Liver (tissue), 9 donors: ENCODE results near the gene OPRL1. TPM values are rescaled to one million over a fixed set of nuclear protein-coding genes. Genes with fewer than 3 reads are reported as not detected.

Source experiments
- DNase-seq: peaks from one replicate; pipeline ENCODE4 v3.0.0-alpha.2; 2017; ENCODE audit warnings: low spot score
- H3K27ac ChIP-seq, 2 donors: one replicate each; pipeline ENCODE4 v1.7.0; 2013; ENCODE audit warnings: inconsistent platforms in 2 of 2, low read length in 2 of 2, control low read depth in 1 of 2, low read depth in 1 of 2, mild to moderate bottlenecking in 1 of 2
- H3K27me3 ChIP-seq, 4 donors: one replicate each; pipeline versions ENCODE4 v1.6.1 to v1.7.0; 2013; ENCODE audit warnings: low read length in 3 of 4, inconsistent platforms in 1 of 4, mild to moderate bottlenecking in 1 of 4, moderate library complexity in 1 of 4; ENCODE audit not compliant: control insufficient read depth in 4 of 4, insufficient read depth in 4 of 4
- H3K36me3 ChIP-seq, 4 donors: one replicate each; pipeline versions ENCODE4 v1.6.1 to v1.7.0; 2013; ENCODE audit warnings: low read length in 3 of 4, mild to moderate bottlenecking in 3 of 4, low read depth in 1 of 4, moderate library complexity in 1 of 4; ENCODE audit not compliant: control insufficient read depth in 4 of 4, insufficient read depth in 3 of 4
- H3K4me1 ChIP-seq, 4 donors: one replicate each; pipeline versions ENCODE4 v1.6.1 to v1.7.0; 2013; ENCODE audit warnings: low read length in 3 of 4, mild to moderate bottlenecking in 3 of 4, moderate library complexity in 1 of 4; ENCODE audit not compliant: control insufficient read depth in 4 of 4, insufficient read depth in 4 of 4
- H3K4me3 ChIP-seq, 3 donors: one replicate each; pipeline versions ENCODE4 v1.6.1 to v1.7.0; 2013; ENCODE audit warnings: low read length in 3 of 3, control low read depth in 1 of 3, low read depth in 1 of 3, mild to moderate bottlenecking in 1 of 3
- H3K9ac ChIP-seq, 2 donors: one replicate each; pipeline ENCODE4 v1.7.0; 2013; ENCODE audit warnings: low read length in 2 of 2, mild to moderate bottlenecking in 2 of 2, moderate library complexity in 2 of 2, control low read depth in 1 of 2, low read depth in 1 of 2
- H3K9me3 ChIP-seq, 4 donors: one replicate each; pipeline versions ENCODE4 v1.6.1 to v1.7.0; 2013; ENCODE audit warnings: low read length in 3 of 4; ENCODE audit not compliant: control insufficient read depth in 4 of 4
- ATF3 ChIP-seq: IDR thresholded peaks from 2 replicates; pipeline ENCODE4 v1.6.1; 2016; ENCODE audit warnings: antibody characterized with exemption
- CTCF ChIP-seq: fragments of 150-350 bp; IDR thresholded peaks from 2 replicates; pipeline ENCODE4 v1.5.1; 2017; ENCODE audit warnings: improper control_type of control experiment, low read depth, low read length; ENCODE audit not compliant: missing input control
- EGR1 ChIP-seq, 2 donors: IDR thresholded peaks; 2 replicates each; pipeline ENCODE4 v1.6.1; 2016 to 2018; ENCODE audit warnings: antibody characterized with exemption in 2 of 2, low read depth in 2 of 2
- FOXA2 ChIP-seq: IDR thresholded peaks from 2 replicates; pipeline ENCODE4 v1.6.1; 2016; ENCODE audit warnings: antibody characterized with exemption
- GABPA ChIP-seq, 2 donors: IDR thresholded peaks in 1 of 2; conservative IDR thresholded peaks in 1 of 2; 2 replicates each; pipeline ENCODE4 v1.6.1; 2016; ENCODE audit warnings: antibody characterized with exemption in 2 of 2, mild to moderate bottlenecking in 1 of 2, moderate library complexity in 1 of 2
- HNF4A ChIP-seq, 2 donors: conservative IDR thresholded peaks; 2 replicates each; pipeline ENCODE4 v1.6.1; 2016; ENCODE audit warnings: antibody characterized with exemption in 2 of 2, mild to moderate bottlenecking in 2 of 2
- HNF4G ChIP-seq: IDR thresholded peaks from 2 replicates; pipeline ENCODE4 v1.6.1; 2016; ENCODE audit warnings: antibody characterized with exemption
- JUND ChIP-seq, 2 donors: IDR thresholded peaks; 2 replicates each; pipeline ENCODE4 v1.6.1; 2016; ENCODE audit warnings: antibody characterized with exemption in 2 of 2
- NR2F2 ChIP-seq: IDR thresholded peaks from 2 replicates; pipeline ENCODE4 v1.6.1; 2016; ENCODE audit warnings: antibody characterized with exemption
- RAD21 ChIP-seq, 2 donors: IDR thresholded peaks; 2 replicates each; pipeline ENCODE4 v1.6.1; 2016; ENCODE audit warnings: antibody characterized with exemption in 2 of 2, mild to moderate bottlenecking in 2 of 2
- REST ChIP-seq: IDR thresholded peaks from 2 replicates; pipeline ENCODE4 v1.6.1; 2016; ENCODE audit warnings: antibody characterized with exemption, mild to moderate bottlenecking
- RXRA ChIP-seq, 2 donors: IDR thresholded peaks; 2 replicates each; pipeline ENCODE4 v1.6.1; 2017 to 2018; ENCODE audit warnings: antibody characterized with exemption in 2 of 2, mild to moderate bottlenecking in 1 of 2
- SP1 ChIP-seq: IDR thresholded peaks from 2 replicates; pipeline ENCODE4 v1.6.1; 2018; ENCODE audit warnings: antibody characterized with exemption, mild to moderate bottlenecking
- TAF1 ChIP-seq: conservative IDR thresholded peaks from 2 replicates; pipeline ENCODE4 v1.6.1; 2016; ENCODE audit warnings: antibody characterized with exemption, mild to moderate bottlenecking
- YY1 ChIP-seq: IDR thresholded peaks from 2 replicates; pipeline ENCODE4 v1.6.1; 2016; ENCODE audit warnings: antibody characterized with exemption, mild to moderate bottlenecking
- WGBS: extraction: QIAGEN DNeasy Blood & Tissue Kit; methylation state at CpG from one replicate; pipeline ENCODE4 v1.1.7; 2013; 5-methylcytosine and 5-hydroxymethylcytosine counted together
- polyA plus RNA-seq, 2 donors: library from polyadenylated mRNA; stranded (reverse) in 1 of 2; unstranded in 1 of 2; fragments of 200-250 nt in 1 of 2; fragments of >200 nt in 1 of 2; fragmentation: Nextera tagmentation in 1 of 2; extraction: Ambion mirVana in 1 of 2; gene quantifications; one replicate each; pipeline versions ENCODE4 v1.2.1 to v1.2.3, GENCODE V29; 2013 to 2015
- total RNA-seq, 2 donors: library from RNA; depleted of rRNA; stranded (reverse); fragments of >200 nt; gene quantifications; one replicate each; pipeline ENCODE4 v1.2.3, GENCODE V29; 2014
- TF ChIP-seq, protein P1 (sequence below): IDR thresholded peaks from 2 replicates; pipeline ENCODE4 v1.6.1; 2016; ENCODE audit warnings: antibody characterized with exemption
- TF ChIP-seq, protein P2 (sequence below): IDR thresholded peaks from 2 replicates; pipeline ENCODE4 v1.6.1; 2016; ENCODE audit warnings: antibody characterized with exemption
- donor health status: healthy.
- donor health status: healthy.
- donor health status: healthy.
- donor health status: healthy.
- donor health status: healthy.

Gene OPRL1
- total and polyA plus RNA-seq, 4 donors = 0.04 to 0.79 (median 0.35) TPM

DNA sequence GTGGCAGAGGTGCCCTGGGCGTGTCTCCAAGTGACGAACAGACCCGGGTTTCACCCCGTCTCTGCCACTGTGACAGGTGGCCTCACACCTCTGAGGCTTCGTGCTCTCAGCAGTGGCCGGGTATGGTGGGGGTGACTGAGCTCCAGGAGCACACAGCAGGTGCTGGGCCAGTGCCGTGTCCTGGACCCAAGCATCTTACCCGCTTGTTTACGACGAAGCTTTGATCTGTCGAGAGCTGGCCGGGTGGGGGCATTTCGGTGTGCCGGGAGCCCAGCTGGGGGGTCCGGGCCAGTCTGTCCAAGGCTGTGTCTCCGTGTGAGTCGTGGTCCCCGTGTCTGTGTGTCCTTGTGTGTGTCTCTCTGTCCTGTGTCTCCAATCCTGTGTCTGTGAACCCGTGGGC lies 11.5 kb downstream of the OPRL1 start:
- H3K27ac ChIP-seq = no peak overlapping the region
- no peaks in the 10 kb centered on the region for H3K9me3 ChIP-seq
- no peak for DNase-seq
- WGBS = 70% methylated on average over 19 of the region's 19 CpGs
- H3K4me3 ChIP-seq = no peak overlapping the region
- H3K36me3 ChIP-seq = no peaks in the 10 kb centered on the region
- H3K4me1 ChIP-seq = no peaks in the 10 kb centered on the region
- no peak overlapping the region for H3K9ac ChIP-seq
- no peak for TF ChIP-seq HNF4G
- no peak for TF ChIP-seq YY1
- TF ChIP-seq, protein P1, sequence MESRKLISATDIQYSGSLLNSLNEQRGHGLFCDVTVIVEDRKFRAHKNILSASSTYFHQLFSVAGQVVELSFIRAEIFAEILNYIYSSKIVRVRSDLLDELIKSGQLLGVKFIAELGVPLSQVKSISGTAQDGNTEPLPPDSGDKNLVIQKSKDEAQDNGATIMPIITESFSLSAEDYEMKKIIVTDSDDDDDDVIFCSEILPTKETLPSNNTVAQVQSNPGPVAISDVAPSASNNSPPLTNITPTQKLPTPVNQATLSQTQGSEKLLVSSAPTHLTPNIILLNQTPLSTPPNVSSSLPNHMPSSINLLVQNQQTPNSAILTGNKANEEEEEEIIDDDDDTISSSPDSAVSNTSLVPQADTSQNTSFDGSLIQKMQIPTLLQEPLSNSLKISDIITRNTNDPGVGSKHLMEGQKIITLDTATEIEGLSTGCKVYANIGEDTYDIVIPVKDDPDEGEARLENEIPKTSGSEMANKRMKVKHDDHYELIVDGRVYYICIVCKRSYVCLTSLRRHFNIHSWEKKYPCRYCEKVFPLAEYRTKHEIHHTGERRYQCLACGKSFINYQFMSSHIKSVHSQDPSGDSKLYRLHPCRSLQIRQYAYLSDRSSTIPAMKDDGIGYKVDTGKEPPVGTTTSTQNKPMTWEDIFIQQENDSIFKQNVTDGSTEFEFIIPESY = no peak
- no peak for TF ChIP-seq NR2F2
- no peak for TF ChIP-seq GABPA (IDR thresholded peaks at IDR 0.05 in 1 of 2, conservative IDR thresholded peaks at IDR 0.05 in 1 of 2)
- TF ChIP-seq JUND (IDR thresholded peaks at IDR 0.05) = no peak
- no peak for TF ChIP-seq HNF4A (conservative IDR thresholded peaks at IDR 0.05)
- no peak for TF ChIP-seq TAF1
- TF ChIP-seq SP1 = no peak
- TF ChIP-seq CTCF = no peak
- TF ChIP-seq EGR1 (IDR thresholded peaks at IDR 0.05; ENCODE audit: low read depth in 2 of 2) = no peak
- no peak for TF ChIP-seq REST
- no peak for TF ChIP-seq ATF3
- TF ChIP-seq, protein P2, sequence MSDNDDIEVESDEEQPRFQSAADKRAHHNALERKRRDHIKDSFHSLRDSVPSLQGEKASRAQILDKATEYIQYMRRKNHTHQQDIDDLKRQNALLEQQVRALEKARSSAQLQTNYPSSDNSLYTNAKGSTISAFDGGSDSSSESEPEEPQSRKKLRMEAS = no peak
- TF ChIP-seq FOXA2 = no peak
- no peak for TF ChIP-seq RAD21 (IDR thresholded peaks at IDR 0.05)
- no peak for TF ChIP-seq RXRA (IDR thresholded peaks at IDR 0.05)
- peaks cover 0 to 2% (median 0%) of the 10 kb centered on the region in 4 donors for H3K27me3 ChIP-seq

DNA sequence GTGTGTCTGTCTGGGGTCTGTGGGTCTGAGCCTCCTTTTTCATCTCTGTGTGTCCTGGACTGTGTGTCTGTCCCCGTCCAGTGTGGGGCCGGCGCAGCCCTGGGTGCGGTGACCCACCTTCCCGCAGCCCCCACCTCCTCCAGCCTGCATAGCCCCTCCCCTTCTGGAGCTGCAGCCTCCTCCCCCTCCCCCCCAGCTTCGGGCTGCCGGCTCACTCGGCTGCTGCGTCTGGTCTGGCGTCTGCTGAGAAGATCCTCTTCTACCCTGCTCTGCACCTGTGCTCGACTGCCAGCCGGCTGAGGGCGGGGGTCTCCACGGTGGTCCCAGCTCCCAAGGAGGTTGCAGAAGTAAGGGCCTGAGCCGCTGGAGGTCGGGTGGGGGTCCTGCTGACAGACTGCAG lies 11.9 kb downstream of the OPRL1 start:
- Histone ChIP-seq H3K4me3 (no peak overlapping the region), H3K9me3 (no peaks in the 10 kb centered on the region), H3K9ac (no peak overlapping the region), H3K27ac (no peak overlapping the region), H3K36me3 (no peaks in the 10 kb centered on the region), H3K4me1 (no peaks in the 10 kb centered on the region), H3K27me3 (peaks cover 0 to 2% (median 0%) of the 10 kb centered on the region in 4 donors)
- WGBS = 21% methylated on average over 16 of the region's 16 CpGs
- no peak for DNase-seq
- TF ChIP-seq HNF4A (conservative IDR thresholded peaks at IDR 0.05) = no peak
- no peak for TF ChIP-seq GABPA (IDR thresholded peaks at IDR 0.05 in 1 of 2, conservative IDR thresholded peaks at IDR 0.05 in 1 of 2)
- TF ChIP-seq YY1 = no peak
- TF ChIP-seq, protein P2 = no peak
- no peak for TF ChIP-seq EGR1 (IDR thresholded peaks at IDR 0.05; ENCODE audit: low read depth in 2 of 2)
- no peak for TF ChIP-seq ATF3
- no peak for TF ChIP-seq TAF1
- no peak for TF ChIP-seq CTCF
- TF ChIP-seq HNF4G = no peak
- TF ChIP-seq FOXA2 = no peak
- TF ChIP-seq JUND (IDR thresholded peaks at IDR 0.05) = no peak
- TF ChIP-seq REST = no peak
